ENCODE results near the gene GLG1.
"Not testable (repeated sequence)": the region's sequence is repeated elsewhere in the genome, so short reads cannot be mapped to it uniquely, and the experiment has no call there.

GRCh38 chr16:74400238-74400637, 206.7 kb downstream of the GLG1 start:
- not testable (repeated sequence) for TF ChIP-seq POLR2A (IDR thresholded peaks at IDR 0.05; ENCODE audit: low read length); GATA1 (IDR thresholded peaks at IDR 0.05; ENCODE audit: low read depth, low read length)
